ENCODE measurements around the gene SLAIN2.

GRCh38 chr4:48360285-48361011 is 19.1 kb downstream of the SLAIN2 start:
- TF ChIP-seq POLR2AphosphoS5 (IDR thresholded peaks at IDR 0.05; ENCODE audit: low read depth, low read length) (no peak), POLR2A (IDR thresholded peaks at IDR 0.05; ENCODE audit: low read depth, low read length) (no peak)

Measured in GM12892 (cell line).